Posterior cingulate gyrus (tissue), 11 donors: ENCODE results near the gene HLA-A.

Source experiments
- DNase-seq, 10 donors: peaks; one replicate each; pipeline versions ENCODE4 v3.0.0 to v3.0.0-alpha.2; 2020 to 2021; ENCODE audit warnings: mixed read lengths in 3 of 10
- intact Hi-C: fragments of 100-400 bp; cut with DNase I; formaldehyde crosslinking; loops from one replicate; pipeline ENCODE4 v1.15.1; 2023

Gene HLA-A

GRCh38 chr6:29981211-29981812 is 39.0 kb downstream of the HLA-A start:
- intact Hi-C loops, result no loop called here
- no peak for DNase-seq

GRCh38 chr6:29982097-29982496 is 39.8 kb downstream of the HLA-A start:
- intact Hi-C loops, result no loop called here
- DNase-seq, result no peak

GRCh38 chr6:29984232-29984631 is 41.9 kb downstream of the HLA-A start:
- intact Hi-C loops, result no loop called here
- no peak for DNase-seq

GRCh38 chr6:29984992-29985391 is 42.7 kb downstream of the HLA-A start:
- DNase-seq, result no peak
- intact Hi-C loops, result no loop called here

- no peak for DNase-seq
- intact Hi-C loops, result no loop called here
Observed at GRCh38 chr6:29986179-29986781, 43.9 kb downstream of the HLA-A start.

- DNase-seq, result no peak
- intact Hi-C loops, result no loop called here
Observed at GRCh38 chr6:29989211-29989610, 46.9 kb downstream of the HLA-A start.

- intact Hi-C loops, result no loop called here
- DNase-seq, result no peak
Observed at GRCh38 chr6:29990931-29991330, 48.6 kb downstream of the HLA-A start.

GRCh38 chr6:29992807-29993206 is 50.5 kb downstream of the HLA-A start:
- no peak for DNase-seq
- intact Hi-C loops, result no loop called here

- no peak for DNase-seq
- intact Hi-C loops, result no loop called here
Observed at GRCh38 chr6:29994826-29995225, 52.5 kb downstream of the HLA-A start.

GRCh38 chr6:29995340-29995777 is 53.0 kb downstream of the HLA-A start:
- DNase-seq, result no peak

More at GRCh38 chr6:29995340-29995777, 53.0 kb downstream of the HLA-A start:
- intact Hi-C loops, result no loop called here
